HG03135 (cell line): ENCODE data around the gene NEURL1.
"Not testable (repeated sequence)": the region's sequence is repeated elsewhere in the genome, so short reads cannot be mapped to it uniquely, and the experiment has no call there.

Source experiments
- ATAC-seq: cut with Tn5 transposase; IDR thresholded peaks from one replicate; pipeline ENCODE4 v1.9.1; 2021; ENCODE audit warnings: mild to moderate bottlenecking, moderate library complexity; ENCODE audit not compliant: unreplicated experiment

The NEURL1 gene

GRCh38 chr10:103600325-103600724, 106.8 kb downstream of the NEURL1 start:
- no peak for ATAC-seq

GRCh38 chr10:103600956-103601569, 107.6 kb downstream of the NEURL1 start:
- no peak for ATAC-seq

GRCh38 chr10:103602028-103602851, 108.7 kb downstream of the NEURL1 start:
- ATAC-seq, result no peak

GRCh38 chr10:103602852-103603155, 109.3 kb downstream of the NEURL1 start:
- ATAC-seq, result no peak

GRCh38 chr10:103603382-103603781, 109.9 kb downstream of the NEURL1 start:
- no peak for ATAC-seq

- no peak for ATAC-seq
Measured at GRCh38 chr10:103605359-103606096, 112.0 kb downstream of the NEURL1 start.

- not testable (repeated sequence) for ATAC-seq
Measured at GRCh38 chr10:103606097-103606438, 112.6 kb downstream of the NEURL1 start.

GRCh38 chr10:103607051-103607450, 113.5 kb downstream of the NEURL1 start:
- not testable (repeated sequence) for ATAC-seq

GRCh38 chr10:103608056-103608455, 114.6 kb downstream of the NEURL1 start:
- ATAC-seq, result not testable (repeated sequence)

- no peak for ATAC-seq
Measured at GRCh38 chr10:103609231-103610082, 116.0 kb downstream of the NEURL1 start.

GRCh38 chr10:103610083-103610472, 116.6 kb downstream of the NEURL1 start:
- no peak for ATAC-seq

GRCh38 chr10:103610921-103611511, 117.5 kb downstream of the NEURL1 start:
- no peak for ATAC-seq

- ATAC-seq, result no peak
Measured at GRCh38 chr10:103612462-103613365, 119.2 kb downstream of the NEURL1 start.

GRCh38 chr10:103613616-103614015, 120.1 kb downstream of the NEURL1 start:
- no peak for ATAC-seq

GRCh38 chr10:103614306-103615158, 121.0 kb downstream of the NEURL1 start:
- no peak for ATAC-seq

- ATAC-seq, result no peak
Measured at GRCh38 chr10:103616705-103617601, 123.4 kb downstream of the NEURL1 start.

- no peak for ATAC-seq
Measured at GRCh38 chr10:103617602-103618385, 124.3 kb downstream of the NEURL1 start.
